HCT116 (cell line): ENCODE measurements around the gene MADCAM1. TPM values are rescaled to one million over a fixed set of nuclear protein-coding genes. Genes with fewer than 3 reads are reported as not detected.

Source experiments
- ATAC-seq: fragments of 200-7000 bp; cut with Tn5 transposase; 2 replicates; pipeline ENCODE4 v1.9.1; 2020; ENCODE audit warnings: mild to moderate bottlenecking, moderate library complexity
- BruUV-seq: library from RNA; stranded (reverse); fragments of 400-500 nt; replicated peaks from 2 replicates; lab custom pipeline; 2021; lab: Mats Ljungman, UMichigan
- CTCF ChIA-PET: fragments of 300-600 bp; sonication (Branson Sonifier 250); formaldehyde crosslinking; loops from one replicate; lab custom pipeline; 2021; ENCODE audit warnings: antibody characterized with exemption; lab: Charles Lee
- POLR2A ChIA-PET: fragments of 300-600, 350-600 bp; sonication (Branson Sonifier 250); formaldehyde crosslinking; loops from one replicate; lab custom pipeline; 2021; ENCODE audit warnings: antibody characterized with exemption; lab: Charles Lee
- RAD21 ChIA-PET, 2 experiments: fragments of 300-600 bp; sonication (Branson Sonifier 250); formaldehyde crosslinking; loops; one replicate each; lab custom pipeline; 2023; ENCODE audit warnings: low total read pairs in 2 of 2; ENCODE audit not compliant: uncharacterized antibody in 2 of 2, unreplicated experiment in 2 of 2, low non-redundant PET in 1 of 2; lab: Charles Lee
- DNase-seq: peaks from one replicate; pipeline ENCODE4 v3.0.0-alpha.2; 2010; ENCODE audit warnings: low read depth, low spot score
- H2AFZ ChIP-seq: fragments of 200-600 bp; shearing (Covaris generic), sonication (generic); 2 replicates; pipeline ENCODE4 v1.6.1; 2017; ENCODE audit warnings: low read depth, mixed run types, mixed read lengths, antibody characterized with exemption, low read length; ENCODE audit not compliant: poor library complexity, severe bottlenecking
- H3K27ac ChIP-seq: 2 replicates; pipeline ENCODE4 v1.5.1; 2012; ENCODE audit warnings: low read depth, low read length
- H3K27me3 ChIP-seq: fragments of 200-600 bp; sonication (generic); 2 replicates; pipeline ENCODE4 v1.6.1; 2016; ENCODE audit warnings: mixed run types, low read length, mixed read lengths; ENCODE audit not compliant: insufficient read depth
- H3K36me3 ChIP-seq, 2 experiments: fragments of 200-500 bp in 1 of 2; fragments of 200-600 bp in 1 of 2; sonication (Bioruptor generic) in 1 of 2; sonication (generic) in 1 of 2; 2 replicates each; pipeline versions ENCODE4 v1.5.1 to v1.6.1; 2014 to 2016; ENCODE audit warnings: low read length in 2 of 2, inconsistent platforms in 1 of 2, mixed read lengths in 1 of 2, mixed run types in 1 of 2; ENCODE audit not compliant: insufficient read depth in 2 of 2, control insufficient read depth in 1 of 2
- H3K4me1 ChIP-seq, 2 experiments: fragments of 200-600 bp in 1 of 2; sonication (generic) in 1 of 2; 2 replicates each; pipeline versions ENCODE4 v1.5.1 to v1.6.1; 2012 to 2017; ENCODE audit warnings: low read length in 2 of 2, inconsistent platforms in 1 of 2, mild to moderate bottlenecking in 1 of 2, mixed read lengths in 1 of 2, mixed run types in 1 of 2, moderate library complexity in 1 of 2; ENCODE audit not compliant: insufficient read depth in 2 of 2, control insufficient read depth in 1 of 2
- H3K4me2 ChIP-seq: fragments of 200-600 bp; sonication (generic); 2 replicates; pipeline ENCODE4 v1.6.1; 2017; ENCODE audit warnings: mixed run types, low read length, mixed read lengths
- H3K4me3 ChIP-seq, 2 experiments: fragments of 200-600 bp in 1 of 2; sonication (generic) in 1 of 2; replicated peaks in 1 of 2; 2 replicates each; pipeline ENCODE4 v1.5.1; 2011 to 2016; ENCODE audit warnings: low read length in 2 of 2, control low read depth in 1 of 2, low read depth in 1 of 2, mild to moderate bottlenecking in 1 of 2, mixed read lengths in 1 of 2, mixed run types in 1 of 2
- H3K79me2 ChIP-seq: fragments of 200-600 bp; sonication (generic); 2 replicates; pipeline ENCODE4 v1.6.1; 2017; ENCODE audit warnings: mild to moderate bottlenecking, mixed run types, low read length, moderate library complexity, mixed read lengths; ENCODE audit not compliant: insufficient read depth
- H3K9ac ChIP-seq: fragments of 200-600 bp; sonication (generic); 2 replicates; pipeline ENCODE4 v1.6.1; 2016; ENCODE audit warnings: low read length, mixed read lengths
- H3K9me2 ChIP-seq: fragments of 200-600 bp; sonication (generic), shearing (Covaris generic); 2 replicates; pipeline ENCODE4 v1.6.1; 2017; ENCODE audit warnings: mixed run types, mild to moderate bottlenecking, moderate library complexity; ENCODE audit not compliant: insufficient read depth
- H3K9me3 ChIP-seq, 2 experiments: fragments of 200-500 bp in 1 of 2; fragments of 200-600 bp in 1 of 2; sonication (Bioruptor generic) in 1 of 2; sonication (generic) in 1 of 2; 2 replicates each; pipeline ENCODE4 v1.6.1; 2014 to 2017; ENCODE audit warnings: low read length in 2 of 2, mixed read lengths in 2 of 2, inconsistent platforms in 1 of 2, low read depth in 1 of 2, mild to moderate bottlenecking in 1 of 2, mixed run types in 1 of 2, moderate library complexity in 1 of 2; ENCODE audit not compliant: control insufficient read depth in 1 of 2, insufficient read depth in 1 of 2
- H4K20me1 ChIP-seq: fragments of 200-600 bp; sonication (generic), shearing (Covaris generic); 2 replicates; pipeline ENCODE4 v1.6.1; 2017; ENCODE audit warnings: mixed run types, mild to moderate bottlenecking, moderate library complexity; ENCODE audit not compliant: insufficient read depth
- ATF3 ChIP-seq: IDR thresholded peaks from 2 replicates; pipeline ENCODE4 v1.6.1; 2012
- CEBPB ChIP-seq: IDR thresholded peaks from 2 replicates; pipeline ENCODE4 v1.6.1; 2012; ENCODE audit warnings: low read depth
- EGR1 ChIP-seq: IDR thresholded peaks from 2 replicates; pipeline ENCODE4 v1.6.1; 2012; ENCODE audit warnings: low read depth
- ELF1 ChIP-seq: IDR thresholded peaks from 2 replicates; pipeline ENCODE4 v1.6.1; 2012; ENCODE audit warnings: low read depth, borderline replicate concordance
- EZH2 ChIP-seq: fragments of 200-600 bp; sonication (generic); IDR thresholded peaks from 2 replicates; pipeline ENCODE4 v1.6.1; 2017; ENCODE audit warnings: antibody characterized with exemption, mixed run types
- FOSL1 ChIP-seq: IDR thresholded peaks from 2 replicates; pipeline ENCODE4 v1.6.1; 2012; ENCODE audit warnings: low read depth
- JUND ChIP-seq: IDR thresholded peaks from 2 replicates; pipeline ENCODE4 v1.6.1; 2012
- MAX ChIP-seq: IDR thresholded peaks from 2 replicates; pipeline ENCODE4 v1.6.1; 2012
- POLR2A ChIP-seq: IDR thresholded peaks from 2 replicates; pipeline ENCODE4 v1.7.0; 2011; ENCODE audit warnings: borderline replicate concordance; ENCODE audit not compliant: insufficient read depth, insufficient read length; ENCODE audit errors: extremely low read depth
- POLR2AphosphoS5 ChIP-seq: IDR thresholded peaks from 2 replicates; pipeline ENCODE4 v1.6.1; 2011; ENCODE audit warnings: mild to moderate bottlenecking, low read depth, low read length, moderate library complexity
- SIN3A ChIP-seq: IDR thresholded peaks from 2 replicates; pipeline ENCODE4 v1.6.1; 2012; ENCODE audit warnings: low read depth
- SP1 ChIP-seq: IDR thresholded peaks from 2 replicates; pipeline ENCODE4 v1.6.1; 2012; ENCODE audit warnings: low read depth
- SRF ChIP-seq: IDR thresholded peaks from 2 replicates; pipeline ENCODE4 v1.6.1; 2012; ENCODE audit warnings: low read depth
- TCF7L2 ChIP-seq: IDR thresholded peaks from 2 replicates; pipeline ENCODE4 v1.7.0; 2011; ENCODE audit warnings: borderline replicate concordance, inconsistent platforms; ENCODE audit not compliant: insufficient read depth, insufficient read length; ENCODE audit errors: extremely low read depth
- YY1 ChIP-seq: IDR thresholded peaks from 2 replicates; pipeline ENCODE4 v1.6.1; 2011; ENCODE audit warnings: low read length, low read depth, moderate library complexity, mild to moderate bottlenecking; ENCODE audit not compliant: insufficient replicate concordance; ENCODE audit errors: extremely low read depth
- ZFX ChIP-seq: fragments of 450-650 bp; IDR thresholded peaks from 2 replicates; pipeline ENCODE4 v1.6.1; 2017
- ZNF274 ChIP-seq: fragments of 200-500 bp; sonication (Bioruptor generic); IDR thresholded peaks from 2 replicates; pipeline ENCODE4 v1.6.1; 2014; ENCODE audit warnings: mild to moderate bottlenecking, low read depth, low read length, inconsistent platforms
- intact Hi-C: fragments of 100-400 bp; cut with micrococcal nuclease; formaldehyde crosslinking; loops from 2 replicates; pipeline ENCODE4 v1.10.0; 2022
- total RNA-seq: library from RNA; stranded (reverse); gene quantifications from one replicate; pipeline ENCODE4 v1.2.1, GENCODE V29; 2021; ENCODE audit not compliant: unreplicated experiment
- TF ChIP-seq, protein P1 (sequence below), 3 experiments: fragments of 200-600 bp in 1 of 3; sonication (generic) in 1 of 3; IDR thresholded peaks in 2 of 3; conservative IDR thresholded peaks in 1 of 3; 2 replicates each; pipeline ENCODE4 v1.5.1; 2012 to 2017; ENCODE audit warnings: low read depth in 2 of 3, low read length in 2 of 3, antibody characterized with exemption in 1 of 3, borderline replicate concordance in 1 of 3, control low read depth in 1 of 3, mild to moderate bottlenecking in 1 of 3, mixed read lengths in 1 of 3, mixed run types in 1 of 3, moderate library complexity in 1 of 3; ENCODE audit not compliant: insufficient read depth in 1 of 3

MADCAM1 gene
- total RNA-seq, 1 experiment from 2014 or later: 0.57 TPM

GRCh38 chr19:452829-453228 lies 43.5 kb upstream of the MADCAM1 start:
- H3K4me2 ChIP-seq: no peak overlapping the region
- H3K9me3 ChIP-seq: peaks cover 0 to 8% of the 10 kb centered on the region in 2 experiments; a peak in 2 of 4 replicates
- H3K36me3 ChIP-seq: no peaks in the 10 kb centered on the region
- H3K4me3 ChIP-seq: no peak overlapping the region
- H3K27me3 ChIP-seq: no peaks in the 10 kb centered on the region
- TF ChIP-seq ELF1 (no peak), ZFX (no peak), POLR2AphosphoS5 (no peak)
- H3K9me2 ChIP-seq: no peaks in the 10 kb centered on the region
- BruUV-seq: no TSS peak
- intact Hi-C loops: no loop called here
- no peak overlapping the region for H3K9ac ChIP-seq
- no peak overlapping the region for H3K27ac ChIP-seq
- ATAC-seq (no peak), DNase-seq (no peak)
- RAD21 ChIA-PET: no interaction called here
- POLR2A ChIA-PET: no interaction called here
- no peaks in the 10 kb centered on the region for H3K79me2 ChIP-seq
- CTCF ChIA-PET: no interaction called here
- no peaks in the 10 kb centered on the region for H3K4me1 ChIP-seq
- no peaks in the 10 kb centered on the region for H4K20me1 ChIP-seq
- no peak overlapping the region for H2AFZ ChIP-seq

DNA sequence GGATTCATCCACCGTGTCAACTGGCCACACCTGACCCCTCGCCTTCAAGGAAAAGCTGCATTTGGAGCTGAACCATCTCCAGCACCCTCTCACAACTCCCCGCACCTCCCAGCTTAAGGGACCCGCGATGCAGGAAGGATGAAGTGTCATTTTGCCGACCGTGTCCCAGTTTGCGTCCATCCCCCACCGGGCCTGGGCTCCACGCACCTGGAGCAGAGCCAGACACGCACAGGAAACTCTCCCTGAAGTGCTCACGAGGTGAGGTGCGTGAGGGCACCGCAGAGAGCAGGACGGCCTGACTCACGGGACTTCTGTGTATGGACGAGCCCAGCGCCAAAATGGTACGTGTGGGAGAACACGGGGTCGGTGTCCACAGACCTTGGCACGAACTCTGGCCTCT lies 42.7 kb upstream of the MADCAM1 start:
- POLR2A ChIA-PET: no interaction called here
- no peak overlapping the region for H3K9ac ChIP-seq
- no peak for TF ChIP-seq FOSL1
- no peak for TF ChIP-seq YY1
- TF ChIP-seq SIN3A: no peak
- TF ChIP-seq MAX: no peak
- no peak for TF ChIP-seq ZFX
- TF ChIP-seq TCF7L2: no peak
- no peak for TF ChIP-seq ATF3
- TF ChIP-seq ZNF274: no peak
- no peak for TF ChIP-seq POLR2A
- no peak for TF ChIP-seq POLR2AphosphoS5
- TF ChIP-seq CEBPB: no peak
- TF ChIP-seq JUND: no peak
- no peak for TF ChIP-seq ELF1
- TF ChIP-seq, protein P1, sequence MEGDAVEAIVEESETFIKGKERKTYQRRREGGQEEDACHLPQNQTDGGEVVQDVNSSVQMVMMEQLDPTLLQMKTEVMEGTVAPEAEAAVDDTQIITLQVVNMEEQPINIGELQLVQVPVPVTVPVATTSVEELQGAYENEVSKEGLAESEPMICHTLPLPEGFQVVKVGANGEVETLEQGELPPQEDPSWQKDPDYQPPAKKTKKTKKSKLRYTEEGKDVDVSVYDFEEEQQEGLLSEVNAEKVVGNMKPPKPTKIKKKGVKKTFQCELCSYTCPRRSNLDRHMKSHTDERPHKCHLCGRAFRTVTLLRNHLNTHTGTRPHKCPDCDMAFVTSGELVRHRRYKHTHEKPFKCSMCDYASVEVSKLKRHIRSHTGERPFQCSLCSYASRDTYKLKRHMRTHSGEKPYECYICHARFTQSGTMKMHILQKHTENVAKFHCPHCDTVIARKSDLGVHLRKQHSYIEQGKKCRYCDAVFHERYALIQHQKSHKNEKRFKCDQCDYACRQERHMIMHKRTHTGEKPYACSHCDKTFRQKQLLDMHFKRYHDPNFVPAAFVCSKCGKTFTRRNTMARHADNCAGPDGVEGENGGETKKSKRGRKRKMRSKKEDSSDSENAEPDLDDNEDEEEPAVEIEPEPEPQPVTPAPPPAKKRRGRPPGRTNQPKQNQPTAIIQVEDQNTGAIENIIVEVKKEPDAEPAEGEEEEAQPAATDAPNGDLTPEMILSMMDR (IDR thresholded peaks at IDR 0.05 in 2 of 3, conservative IDR thresholded peaks at IDR 0.05 in 1 of 3; ENCODE audit: borderline replicate concordance in 1 of 3, insufficient read depth in 1 of 3, low read depth in 2 of 3, low read length in 2 of 3): no peak
- TF ChIP-seq SP1: no peak
- TF ChIP-seq EGR1: no peak
- TF ChIP-seq SRF: no peak
- TF ChIP-seq EZH2: no peak

More for the DNA sequence above, 42.7 kb upstream of the MADCAM1 start:
- Histone ChIP-seq H3K9me3 (peaks cover 0 to 8% of the 10 kb centered on the region in 2 experiments; a peak in 2 of 4 replicates), H4K20me1 (no peaks in the 10 kb centered on the region), H3K4me2 (no peak overlapping the region), H3K27ac (no peak overlapping the region), H3K27me3 (no peaks in the 10 kb centered on the region), H3K9me2 (no peaks in the 10 kb centered on the region), H2AFZ (no peak overlapping the region), H3K4me3 (no peak overlapping the region), H3K79me2 (no peaks in the 10 kb centered on the region), H3K36me3 (no peaks in the 10 kb centered on the region), H3K4me1 (no peaks in the 10 kb centered on the region)
- intact Hi-C loops: no loop called here
- RAD21 ChIA-PET: no interaction called here
- DNase-seq (no peak), ATAC-seq (no peak)
- no TSS peak for BruUV-seq
- CTCF ChIA-PET: no interaction called here
